SK-N-SH (cell line): ENCODE results near the gene RGS6.
A peak's percentile ranks its signal among the peaks of the same experiment; 100 is the strongest.

Source experiments
- EP300 ChIP-seq, 2 experiments: IDR thresholded peaks; 2 replicates each; pipeline versions ENCODE4 v1.4.0 to v1.6.1; 2012; ENCODE audit warnings: borderline replicate concordance in 1 of 2, low read depth in 1 of 2, low read length in 1 of 2
- FOXM1 ChIP-seq: IDR thresholded peaks from 2 replicates; pipeline ENCODE4 v1.4.0; 2012; ENCODE audit warnings: low read depth, mild to moderate bottlenecking
- TF ChIP-seq, protein P1 (sequence below): fragments of 200-600 bp; sonication (generic); IDR thresholded peaks from 2 replicates; pipeline ENCODE4 v1.6.1; 2017; ENCODE audit warnings: antibody characterized with exemption, mild to moderate bottlenecking, moderate library complexity

DNA sequence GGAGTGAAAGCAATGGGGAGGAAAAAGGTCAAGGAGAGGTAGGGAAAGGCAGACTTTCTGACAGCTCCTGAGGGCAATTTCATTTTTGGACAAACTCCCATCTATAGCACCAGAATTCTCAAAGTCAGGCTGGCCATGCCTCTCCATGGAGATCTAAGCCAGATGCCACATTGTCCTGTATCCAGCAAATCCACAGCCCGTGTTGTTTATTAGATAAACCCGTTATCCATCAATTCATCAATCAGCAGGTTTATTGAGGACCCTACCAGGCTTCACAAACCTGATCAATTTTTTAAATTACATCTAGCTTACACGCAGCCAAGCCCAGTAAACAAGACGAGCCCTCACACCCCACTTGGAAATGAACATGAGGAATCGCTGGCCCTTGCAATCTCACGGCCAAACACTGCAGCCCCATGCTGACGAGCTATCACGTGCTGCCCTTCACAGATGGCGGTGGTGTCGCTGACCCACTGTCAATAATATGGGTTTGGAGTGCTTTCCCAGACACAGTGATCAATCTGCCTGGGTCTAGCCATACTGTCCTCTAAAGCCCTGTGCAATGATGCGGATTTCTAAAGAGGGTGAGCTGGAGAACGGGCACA lies 628.8 kb downstream of the RGS6 start:
- TF ChIP-seq FOXM1 = no peak
- TF ChIP-seq, protein P1, sequence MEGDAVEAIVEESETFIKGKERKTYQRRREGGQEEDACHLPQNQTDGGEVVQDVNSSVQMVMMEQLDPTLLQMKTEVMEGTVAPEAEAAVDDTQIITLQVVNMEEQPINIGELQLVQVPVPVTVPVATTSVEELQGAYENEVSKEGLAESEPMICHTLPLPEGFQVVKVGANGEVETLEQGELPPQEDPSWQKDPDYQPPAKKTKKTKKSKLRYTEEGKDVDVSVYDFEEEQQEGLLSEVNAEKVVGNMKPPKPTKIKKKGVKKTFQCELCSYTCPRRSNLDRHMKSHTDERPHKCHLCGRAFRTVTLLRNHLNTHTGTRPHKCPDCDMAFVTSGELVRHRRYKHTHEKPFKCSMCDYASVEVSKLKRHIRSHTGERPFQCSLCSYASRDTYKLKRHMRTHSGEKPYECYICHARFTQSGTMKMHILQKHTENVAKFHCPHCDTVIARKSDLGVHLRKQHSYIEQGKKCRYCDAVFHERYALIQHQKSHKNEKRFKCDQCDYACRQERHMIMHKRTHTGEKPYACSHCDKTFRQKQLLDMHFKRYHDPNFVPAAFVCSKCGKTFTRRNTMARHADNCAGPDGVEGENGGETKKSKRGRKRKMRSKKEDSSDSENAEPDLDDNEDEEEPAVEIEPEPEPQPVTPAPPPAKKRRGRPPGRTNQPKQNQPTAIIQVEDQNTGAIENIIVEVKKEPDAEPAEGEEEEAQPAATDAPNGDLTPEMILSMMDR = no peak
- peak in 1 of 2 experiments; percentile 72; a peak in 2 of 4 replicates for TF ChIP-seq EP300 (IDR thresholded peaks at IDR 0.05; ENCODE audit: borderline replicate concordance in 1 of 2, low read depth in 1 of 2, low read length in 1 of 2)
